GM12872 (cell line): ENCODE measurements around the gene SH3D21.

Experiments
- CTCF ChIP-seq: IDR thresholded peaks from 3 replicates; pipeline ENCODE4 v1.5.1; 2011; ENCODE audit warnings: low read depth, mild to moderate bottlenecking, low read length, moderate library complexity; ENCODE audit not compliant: insufficient read depth

The SH3D21 gene

GRCh38 chr1:36320291-36320761 lies 14.2 kb downstream of the SH3D21 start:
- no peak for TF ChIP-seq CTCF

- TF ChIP-seq CTCF, result no peak
Observed at GRCh38 chr1:36320767-36321118, 14.6 kb downstream of the SH3D21 start.

DNA sequence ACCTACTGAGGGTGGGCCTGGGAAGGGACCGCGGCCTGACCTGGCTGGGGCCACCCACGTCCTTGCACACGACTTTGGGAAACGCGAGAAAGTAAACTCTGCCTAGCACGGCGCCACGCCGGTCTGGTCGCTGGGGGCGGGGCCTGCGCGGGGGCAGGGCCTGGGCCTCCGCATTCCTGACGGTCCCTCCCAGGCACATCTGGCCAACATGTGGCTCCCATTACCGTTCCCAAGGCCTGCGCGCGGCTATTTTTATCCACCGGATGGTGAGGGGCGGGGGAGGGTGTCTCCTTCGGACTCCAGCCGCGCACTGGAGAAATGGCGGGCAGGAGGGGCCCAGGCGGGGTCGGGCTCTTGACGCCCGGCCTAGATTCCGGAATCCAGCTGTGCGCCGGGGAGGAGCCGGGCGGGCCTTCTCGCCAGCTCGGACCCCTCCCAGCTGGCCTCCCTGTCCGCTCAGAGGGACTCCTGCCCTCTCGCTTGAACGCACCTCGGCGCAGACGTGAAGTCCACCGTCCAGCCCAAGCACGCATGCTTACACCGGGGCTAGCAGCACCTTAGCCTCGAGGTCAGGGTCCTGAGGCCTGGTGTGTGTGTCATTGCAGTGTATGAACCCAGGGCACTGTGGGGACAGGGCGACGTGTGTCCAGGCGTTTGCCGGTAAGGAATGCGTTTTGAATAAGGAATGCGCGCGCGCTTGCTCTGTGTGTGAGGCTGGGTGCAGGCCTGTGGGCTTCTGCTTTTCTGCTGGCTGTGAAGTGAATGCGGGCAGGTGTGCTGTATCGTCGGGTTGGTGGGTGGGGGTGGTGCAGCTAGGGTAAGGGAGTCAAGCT lies 15.2 kb downstream of the SH3D21 start:
- TF ChIP-seq CTCF, result no peak

DNA sequence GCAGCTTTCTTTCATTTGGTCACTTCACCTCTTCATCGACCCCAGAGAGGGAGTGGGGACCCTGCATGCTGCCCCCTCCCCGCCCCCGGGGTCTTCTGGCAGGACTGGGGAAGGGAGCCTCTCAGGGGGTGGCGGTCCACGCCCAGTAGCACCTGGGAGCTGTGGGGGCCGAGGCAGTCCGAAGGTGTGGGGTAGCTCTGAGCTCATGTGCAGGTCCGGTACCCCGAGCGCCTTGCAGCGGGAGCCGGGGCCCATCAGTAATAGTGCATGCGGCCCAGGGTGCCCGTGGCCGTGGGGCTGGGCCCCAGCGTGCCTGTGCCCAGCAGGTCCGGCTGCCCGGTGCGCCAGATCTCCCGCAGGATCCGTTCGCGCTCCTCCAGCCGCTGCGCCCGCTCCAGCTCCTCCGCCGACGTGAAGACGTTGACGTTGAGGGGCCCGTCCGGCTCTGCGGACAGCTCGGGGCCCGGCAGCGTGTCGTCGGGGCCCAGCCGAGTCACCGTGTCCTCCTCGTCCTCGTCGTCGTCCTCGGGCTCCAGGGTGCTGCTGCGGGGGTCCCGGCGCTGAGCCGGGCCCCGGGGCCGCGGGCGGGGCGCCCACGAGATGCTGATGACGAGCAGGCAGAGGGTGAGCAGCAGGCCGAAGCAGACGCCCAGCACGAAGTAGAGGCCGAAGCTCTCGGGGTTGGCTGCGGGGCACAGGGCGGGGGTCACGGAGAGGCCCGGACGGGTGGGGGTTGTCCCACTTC lies 16.0 kb downstream of the SH3D21 start:
- no peak for TF ChIP-seq CTCF

DNA sequence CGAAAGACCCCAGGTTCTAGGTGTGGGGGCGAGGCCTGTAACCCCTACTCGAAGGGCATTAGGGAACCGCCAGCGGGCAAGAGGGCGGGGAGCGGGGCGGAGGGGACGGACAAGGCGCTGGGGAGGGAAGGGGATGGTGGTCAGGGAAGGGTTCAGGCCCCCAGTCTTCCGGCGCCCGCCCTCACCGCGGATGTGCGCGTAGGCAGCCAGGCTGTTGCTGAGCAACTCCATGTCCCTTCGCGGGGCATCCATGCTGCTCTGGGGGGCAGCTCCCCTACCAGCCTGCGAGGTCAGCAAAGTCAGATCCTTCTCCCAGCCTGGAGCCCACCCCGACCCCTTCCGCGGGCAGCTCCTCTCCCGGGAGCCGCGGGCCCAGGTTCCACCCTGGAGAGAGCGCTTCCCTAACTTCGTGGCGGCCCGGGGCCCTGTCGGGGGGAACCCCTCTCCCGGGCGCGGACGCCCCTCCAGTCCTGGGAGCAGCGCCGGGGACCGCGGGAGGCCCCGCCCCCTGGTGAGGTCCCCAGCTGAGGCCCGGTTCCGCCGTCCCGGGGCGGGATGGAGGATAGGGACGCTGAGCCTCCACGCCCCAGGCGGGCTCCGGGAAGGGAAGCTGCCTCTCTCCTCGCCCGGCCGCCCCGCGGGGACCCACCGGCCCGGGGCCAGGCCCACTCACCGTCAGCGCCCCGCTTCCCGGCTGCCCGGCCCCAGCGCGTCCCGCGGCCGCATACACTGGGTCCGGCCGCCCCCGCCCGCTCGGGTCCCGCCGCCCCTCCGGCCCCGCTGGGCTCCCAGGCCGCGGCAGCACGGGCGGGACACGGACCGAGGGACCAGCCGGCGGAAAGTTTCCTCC lies 16.8 kb downstream of the SH3D21 start:
- no peak for TF ChIP-seq CTCF

GRCh38 chr1:36323636-36324352 lies 17.6 kb downstream of the SH3D21 start, which contains the start of gene EVA1B:
TSS of gene EVA1B (minus strand) at chr1:36323645. CDS start at chr1:36323037, 608 bp downstream.
- TF ChIP-seq CTCF, result no peak
